ENCODE results near the gene SHCBP1. TPM values are rescaled to one million over a fixed set of nuclear protein-coding genes. Genes with fewer than 3 reads are reported as not detected.

SHCBP1 gene
- total RNA-seq, 1 donor = 31.5 TPM

DNA sequence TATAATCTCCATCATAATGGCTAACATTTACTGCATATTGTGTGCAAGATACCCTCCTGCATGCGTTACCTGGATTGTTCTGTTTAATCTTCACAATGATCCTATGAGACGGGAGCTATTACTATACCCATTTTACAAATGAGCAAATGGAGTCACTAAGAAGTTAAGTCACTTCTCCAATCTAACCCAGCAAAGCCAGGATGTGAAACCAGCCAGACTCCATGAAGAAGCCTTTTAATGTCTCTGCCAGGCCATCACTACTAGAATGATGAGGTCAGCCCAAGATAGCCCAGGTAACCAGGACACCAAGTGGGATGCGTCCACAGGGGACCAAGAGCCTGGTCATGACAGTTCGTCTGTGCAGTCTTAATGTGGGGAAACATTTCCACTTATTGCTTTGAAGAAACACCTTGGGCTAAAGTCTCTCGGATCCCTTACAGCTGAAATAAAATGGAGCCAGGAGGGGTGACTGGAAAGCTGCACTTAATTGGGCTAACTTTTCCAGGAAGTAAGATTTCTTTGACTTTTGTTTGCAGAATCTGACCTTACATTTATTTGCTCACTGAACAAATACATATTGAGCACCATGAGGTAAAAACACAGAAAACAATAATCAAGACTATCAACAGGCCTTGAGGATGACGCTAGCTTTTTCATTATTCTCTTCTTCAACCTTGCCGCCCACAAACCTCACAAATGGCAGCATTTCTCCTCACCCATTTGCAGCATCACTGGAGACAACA lies 926 bp upstream of the SHCBP1 start:
- DNase-seq (ENCODE audit: low read depth) = no peak
- no peak overlapping the region for H3K4me3 ChIP-seq (ENCODE audit: low read depth, low read length)
- TF ChIP-seq, protein P1, sequence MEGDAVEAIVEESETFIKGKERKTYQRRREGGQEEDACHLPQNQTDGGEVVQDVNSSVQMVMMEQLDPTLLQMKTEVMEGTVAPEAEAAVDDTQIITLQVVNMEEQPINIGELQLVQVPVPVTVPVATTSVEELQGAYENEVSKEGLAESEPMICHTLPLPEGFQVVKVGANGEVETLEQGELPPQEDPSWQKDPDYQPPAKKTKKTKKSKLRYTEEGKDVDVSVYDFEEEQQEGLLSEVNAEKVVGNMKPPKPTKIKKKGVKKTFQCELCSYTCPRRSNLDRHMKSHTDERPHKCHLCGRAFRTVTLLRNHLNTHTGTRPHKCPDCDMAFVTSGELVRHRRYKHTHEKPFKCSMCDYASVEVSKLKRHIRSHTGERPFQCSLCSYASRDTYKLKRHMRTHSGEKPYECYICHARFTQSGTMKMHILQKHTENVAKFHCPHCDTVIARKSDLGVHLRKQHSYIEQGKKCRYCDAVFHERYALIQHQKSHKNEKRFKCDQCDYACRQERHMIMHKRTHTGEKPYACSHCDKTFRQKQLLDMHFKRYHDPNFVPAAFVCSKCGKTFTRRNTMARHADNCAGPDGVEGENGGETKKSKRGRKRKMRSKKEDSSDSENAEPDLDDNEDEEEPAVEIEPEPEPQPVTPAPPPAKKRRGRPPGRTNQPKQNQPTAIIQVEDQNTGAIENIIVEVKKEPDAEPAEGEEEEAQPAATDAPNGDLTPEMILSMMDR (IDR thresholded peaks at IDR 0.05; ENCODE audit: insufficient read depth, low read depth, low read length) = no peak

GRCh38 chr16:46620266-46621005 lies 743 bp downstream of the SHCBP1 start:
- peak overlapping the region; percentile 83 for H3K4me3 ChIP-seq (ENCODE audit: low read depth, low read length)
- TF ChIP-seq, protein P1 (IDR thresholded peaks at IDR 0.05; ENCODE audit: insufficient read depth, low read depth, low read length) = no peak
- DNase-seq (ENCODE audit: low read depth) = peak; percentile 12

DNA sequence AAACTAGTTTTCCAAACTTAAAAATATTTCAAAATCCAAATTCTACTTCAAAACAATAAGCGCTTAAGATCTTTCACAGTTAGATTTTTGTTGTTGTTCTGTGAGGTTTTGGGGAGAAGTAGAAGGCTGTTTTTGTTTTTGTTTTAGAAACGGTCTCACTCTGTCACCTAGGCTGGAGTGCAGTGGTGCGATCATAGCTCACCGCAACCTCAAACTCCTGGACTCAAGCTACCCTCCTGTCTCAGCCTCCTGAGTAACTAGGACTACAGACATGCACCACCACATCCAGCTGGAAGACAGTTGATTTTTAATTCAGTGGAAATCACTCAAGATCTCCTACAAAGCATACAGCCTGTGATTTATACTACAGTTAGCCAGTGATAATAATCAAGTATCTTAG lies 2.7 kb downstream of the SHCBP1 start:
- no peak overlapping the region for H3K4me3 ChIP-seq (ENCODE audit: low read depth, low read length)
- DNase-seq (ENCODE audit: low read depth) = no peak
- TF ChIP-seq, protein P1 (IDR thresholded peaks at IDR 0.05; ENCODE audit: insufficient read depth, low read depth, low read length) = no peak

DNA sequence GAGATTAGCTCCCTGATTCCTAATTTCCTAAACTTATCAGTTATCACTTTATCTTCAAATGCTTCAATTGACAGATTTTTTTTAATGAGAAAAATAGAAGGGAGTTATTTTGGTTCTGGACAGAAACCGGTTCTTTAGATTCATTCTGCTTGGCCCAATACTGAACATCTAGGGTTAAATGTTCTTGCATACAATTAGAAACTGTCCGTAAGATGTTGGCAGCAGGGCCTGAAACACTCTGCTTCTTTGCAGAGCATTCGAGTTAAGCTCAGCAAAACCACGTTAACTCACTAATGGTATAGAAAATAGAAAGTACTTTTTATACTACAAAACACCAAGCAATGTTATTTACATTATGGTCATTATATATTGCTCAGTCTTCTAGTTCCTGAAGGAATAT lies 7.2 kb downstream of the SHCBP1 start:
- H3K4me3 ChIP-seq (ENCODE audit: low read depth, low read length) = no peak overlapping the region
- TF ChIP-seq, protein P1 (IDR thresholded peaks at IDR 0.05; ENCODE audit: insufficient read depth, low read depth, low read length) = no peak
- DNase-seq (ENCODE audit: low read depth) = no peak

GRCh38 chr16:46613352-46613751 lies 7.8 kb downstream of the SHCBP1 start:
- TF ChIP-seq, protein P1 (IDR thresholded peaks at IDR 0.05; ENCODE audit: insufficient read depth, low read depth, low read length) = no peak
- H3K4me3 ChIP-seq (ENCODE audit: low read depth, low read length) = no peak overlapping the region
- peak; percentile 7 for DNase-seq (ENCODE audit: low read depth)

- no peak for DNase-seq (ENCODE audit: low read depth)
- no peak overlapping the region for H3K4me3 ChIP-seq (ENCODE audit: low read depth, low read length)
These were observed 9.1 kb downstream of the SHCBP1 start for GRCh38 chr16:46612121-46612520.

More at GRCh38 chr16:46612121-46612520, 9.1 kb downstream of the SHCBP1 start:
- TF ChIP-seq, protein P1 (IDR thresholded peaks at IDR 0.05; ENCODE audit: insufficient read depth, low read depth, low read length) = no peak
